Measurements from ENCODE around the gene SPTLC3.

The SPTLC3 gene

GRCh38 chr20:13130061-13130706, 121.4 kb downstream of the SPTLC3 start:
- H3K4me3 ChIP-seq (ENCODE audit: control insufficient read depth, low read depth, low read length), result no peak overlapping the region
- no peak for TF ChIP-seq CTCF (conservative IDR thresholded peaks at IDR 0.05; ENCODE audit: control insufficient read depth, insufficient read depth, low read depth, low read length)
- no peak for DNase-seq (ENCODE audit: low read depth)

GRCh38 chr20:13130707-13131103, 121.9 kb downstream of the SPTLC3 start:
- no peak for DNase-seq (ENCODE audit: low read depth)
- no peak overlapping the region for H3K4me3 ChIP-seq (ENCODE audit: control insufficient read depth, low read depth, low read length)
- TF ChIP-seq CTCF (conservative IDR thresholded peaks at IDR 0.05; ENCODE audit: control insufficient read depth, insufficient read depth, low read depth, low read length), result no peak

- no peak for TF ChIP-seq CTCF (conservative IDR thresholded peaks at IDR 0.05; ENCODE audit: control insufficient read depth, insufficient read depth, low read depth, low read length)
- no peak for DNase-seq (ENCODE audit: low read depth)
- no peak overlapping the region for H3K4me3 ChIP-seq (ENCODE audit: control insufficient read depth, low read depth, low read length)
These were observed 122.9 kb downstream of the SPTLC3 start for GRCh38 chr20:13131688-13132087.

DNA sequence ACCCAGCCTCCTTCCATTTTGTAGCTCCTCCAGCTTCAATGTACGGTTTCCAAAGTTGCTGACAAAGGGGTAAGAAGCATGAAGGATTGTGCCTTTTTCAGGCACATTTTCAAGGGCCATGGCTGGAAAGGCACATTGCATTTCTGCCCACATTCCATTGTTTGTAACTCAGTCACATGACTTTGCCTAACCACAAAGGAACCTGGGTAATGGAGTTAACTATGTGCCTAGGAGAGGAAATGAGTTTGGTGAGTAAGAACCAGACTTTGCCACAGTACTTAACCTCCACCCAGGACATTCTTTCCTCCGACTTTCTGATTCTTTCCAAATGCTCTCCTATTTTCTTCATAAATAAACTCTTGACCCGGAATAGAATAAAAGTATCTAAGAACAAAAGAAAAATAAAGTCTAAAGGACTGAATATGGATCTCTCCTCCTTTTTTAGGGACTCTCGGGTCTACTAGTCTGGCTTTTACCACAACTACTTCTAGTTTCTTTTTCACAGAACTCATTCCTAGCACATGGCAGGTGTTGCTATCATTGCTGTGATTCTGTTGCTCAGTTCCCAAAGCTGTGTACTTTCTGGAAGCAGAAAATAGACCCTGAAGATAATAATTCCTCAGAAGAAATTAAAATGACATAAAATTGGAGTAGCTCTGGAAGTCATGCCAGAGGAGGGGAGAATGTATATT, 130.8 kb downstream of the SPTLC3 start:
- no peak overlapping the region for H3K4me3 ChIP-seq (ENCODE audit: control insufficient read depth, low read depth, low read length)
- DNase-seq (ENCODE audit: low read depth), result peak; percentile 29
- no peak for TF ChIP-seq CTCF (conservative IDR thresholded peaks at IDR 0.05; ENCODE audit: control insufficient read depth, insufficient read depth, low read depth, low read length)

- no peak for DNase-seq (ENCODE audit: low read depth)
- no peak for TF ChIP-seq CTCF (conservative IDR thresholded peaks at IDR 0.05; ENCODE audit: control insufficient read depth, insufficient read depth, low read depth, low read length)
- no peak overlapping the region for H3K4me3 ChIP-seq (ENCODE audit: control insufficient read depth, low read depth, low read length)
These were observed 131.4 kb downstream of the SPTLC3 start for GRCh38 chr20:13140201-13140600.

- DNase-seq (ENCODE audit: low read depth), result no peak
- TF ChIP-seq CTCF (conservative IDR thresholded peaks at IDR 0.05; ENCODE audit: control insufficient read depth, insufficient read depth, low read depth, low read length), result no peak
- no peak overlapping the region for H3K4me3 ChIP-seq (ENCODE audit: control insufficient read depth, low read depth, low read length)
These were observed 132.0 kb downstream of the SPTLC3 start for GRCh38 chr20:13140775-13141174.

Measured in fibroblast of mammary gland (primary cell).